ENCODE measurements around the gene SEMA6A. TPM values are rescaled to one million over a fixed set of nuclear protein-coding genes. Genes with fewer than 3 reads are reported as not detected.

The SEMA6A gene
- total RNA-seq, 2 donors from 2014 or later = 3.9 to 4.4 TPM

- Histone ChIP-seq H3K9me3 (no peaks in the 10 kb centered on the region), H3K4me3 (no peak overlapping the region), H3K4me1 (no peaks in the 10 kb centered on the region), H3K36me3 (no peaks in the 10 kb centered on the region), H3K27me3 (no peaks in the 10 kb centered on the region), H3K27ac (no peak overlapping the region)
- DNase-seq (ENCODE audit: low spot score) = no peak
- no peak for TF ChIP-seq CTCF (IDR thresholded peaks at IDR 0.05)
Observed at GRCh38 chr5:116462500-116462899, 112.1 kb downstream of the SEMA6A start.

GRCh38 chr5:116459301-116459700, 115.3 kb downstream of the SEMA6A start:
- no peak for TF ChIP-seq CTCF (IDR thresholded peaks at IDR 0.05)
- H3K9me3 ChIP-seq = no peaks in the 10 kb centered on the region
- peaks cover 0 to 13% of the 10 kb centered on the region in 2 donors for H3K4me1 ChIP-seq
- no peak overlapping the region for H3K27ac ChIP-seq
- no peak overlapping the region for H3K4me3 ChIP-seq
- no peaks in the 10 kb centered on the region for H3K27me3 ChIP-seq
- no peaks in the 10 kb centered on the region for H3K36me3 ChIP-seq
- DNase-seq (ENCODE audit: low spot score) = no peak

- no peak for DNase-seq (ENCODE audit: low spot score)
- Histone ChIP-seq H3K27ac (no peak overlapping the region), H3K36me3 (no peaks in the 10 kb centered on the region), H3K4me3 (no peak overlapping the region), H3K27me3 (no peaks in the 10 kb centered on the region), H3K4me1 (peaks cover 0 to 20% of the 10 kb centered on the region in 2 donors), H3K9me3 (no peaks in the 10 kb centered on the region)
- no peak for TF ChIP-seq CTCF (IDR thresholded peaks at IDR 0.05)
Observed at GRCh38 chr5:116457062-116457461, 117.6 kb downstream of the SEMA6A start.

GRCh38 chr5:116456036-116456435, 118.6 kb downstream of the SEMA6A start:
- H3K27me3 ChIP-seq = no peaks in the 10 kb centered on the region
- H3K4me1 ChIP-seq = peaks cover 0 to 20% of the 10 kb centered on the region in 2 donors
- DNase-seq (ENCODE audit: low spot score) = no peak
- no peak overlapping the region for H3K4me3 ChIP-seq
- H3K36me3 ChIP-seq = no peaks in the 10 kb centered on the region
- H3K27ac ChIP-seq = no peak overlapping the region
- TF ChIP-seq CTCF (IDR thresholded peaks at IDR 0.05) = no peak
- no peaks in the 10 kb centered on the region for H3K9me3 ChIP-seq

- peak overlapping the region in 1 of 2 donors; percentile 37 for H3K27ac ChIP-seq
- no peak for DNase-seq (ENCODE audit: low spot score)
- H3K4me1 ChIP-seq = peaks cover 0 to 20% of the 10 kb centered on the region in 2 donors
- H3K9me3 ChIP-seq = no peaks in the 10 kb centered on the region
- no peaks in the 10 kb centered on the region for H3K27me3 ChIP-seq
- no peaks in the 10 kb centered on the region for H3K36me3 ChIP-seq
- TF ChIP-seq CTCF (IDR thresholded peaks at IDR 0.05) = no peak
- no peak overlapping the region for H3K4me3 ChIP-seq
Observed at GRCh38 chr5:116455061-116455460, 119.6 kb downstream of the SEMA6A start.

- Histone ChIP-seq H3K27me3 (no peaks in the 10 kb centered on the region), H3K4me3 (no peak overlapping the region), H3K4me1 (peaks cover 0 to 20% of the 10 kb centered on the region in 2 donors), H3K9me3 (no peaks in the 10 kb centered on the region), H3K27ac (peak overlapping the region in 1 of 2 donors; percentile 37), H3K36me3 (no peaks in the 10 kb centered on the region)
- no peak for DNase-seq (ENCODE audit: low spot score)
- TF ChIP-seq CTCF (IDR thresholded peaks at IDR 0.05) = no peak
Observed at GRCh38 chr5:116454417-116454927, 120.2 kb downstream of the SEMA6A start.

All from right atrium auricular region (tissue), 2 donors.